HCT116 (cell line): ENCODE results near the gene S100P. TPM values are rescaled to one million over a fixed set of nuclear protein-coding genes. Genes with fewer than 3 reads are reported as not detected.

Source experiments
- ATAC-seq: fragments of 200-7000 bp; cut with Tn5 transposase; 2 replicates; pipeline ENCODE4 v1.9.1; 2020; ENCODE audit warnings: mild to moderate bottlenecking, moderate library complexity
- BruUV-seq: library from RNA; stranded (reverse); fragments of 400-500 nt; replicated peaks from 2 replicates; lab custom pipeline; 2021; lab: Mats Ljungman, UMichigan
- CTCF ChIA-PET: fragments of 300-600 bp; sonication (Branson Sonifier 250); formaldehyde crosslinking; loops from one replicate; lab custom pipeline; 2021; ENCODE audit warnings: antibody characterized with exemption; lab: Charles Lee
- POLR2A ChIA-PET: fragments of 300-600, 350-600 bp; sonication (Branson Sonifier 250); formaldehyde crosslinking; loops from one replicate; lab custom pipeline; 2021; ENCODE audit warnings: antibody characterized with exemption; lab: Charles Lee
- RAD21 ChIA-PET, 2 experiments: fragments of 300-600 bp; sonication (Branson Sonifier 250); formaldehyde crosslinking; loops; one replicate each; lab custom pipeline; 2023; ENCODE audit warnings: low total read pairs in 2 of 2; ENCODE audit not compliant: uncharacterized antibody in 2 of 2, unreplicated experiment in 2 of 2, low non-redundant PET in 1 of 2; lab: Charles Lee
- DNase-seq: peaks from one replicate; pipeline ENCODE4 v3.0.0-alpha.2; 2010; ENCODE audit warnings: low read depth, low spot score
- H2AFZ ChIP-seq: fragments of 200-600 bp; shearing (Covaris generic), sonication (generic); 2 replicates; pipeline ENCODE4 v1.6.1; 2017; ENCODE audit warnings: low read depth, mixed run types, mixed read lengths, antibody characterized with exemption, low read length; ENCODE audit not compliant: poor library complexity, severe bottlenecking
- H3K27ac ChIP-seq: 2 replicates; pipeline ENCODE4 v1.5.1; 2012; ENCODE audit warnings: low read depth, low read length
- H3K27me3 ChIP-seq: fragments of 200-600 bp; sonication (generic); 2 replicates; pipeline ENCODE4 v1.6.1; 2016; ENCODE audit warnings: mixed run types, low read length, mixed read lengths; ENCODE audit not compliant: insufficient read depth
- H3K36me3 ChIP-seq, 2 experiments: fragments of 200-500 bp in 1 of 2; fragments of 200-600 bp in 1 of 2; sonication (Bioruptor generic) in 1 of 2; sonication (generic) in 1 of 2; 2 replicates each; pipeline versions ENCODE4 v1.5.1 to v1.6.1; 2014 to 2016; ENCODE audit warnings: low read length in 2 of 2, inconsistent platforms in 1 of 2, mixed read lengths in 1 of 2, mixed run types in 1 of 2; ENCODE audit not compliant: insufficient read depth in 2 of 2, control insufficient read depth in 1 of 2
- H3K4me1 ChIP-seq, 2 experiments: fragments of 200-600 bp in 1 of 2; sonication (generic) in 1 of 2; 2 replicates each; pipeline versions ENCODE4 v1.5.1 to v1.6.1; 2012 to 2017; ENCODE audit warnings: low read length in 2 of 2, inconsistent platforms in 1 of 2, mild to moderate bottlenecking in 1 of 2, mixed read lengths in 1 of 2, mixed run types in 1 of 2, moderate library complexity in 1 of 2; ENCODE audit not compliant: insufficient read depth in 2 of 2, control insufficient read depth in 1 of 2
- H3K4me2 ChIP-seq: fragments of 200-600 bp; sonication (generic); 2 replicates; pipeline ENCODE4 v1.6.1; 2017; ENCODE audit warnings: mixed run types, low read length, mixed read lengths
- H3K4me3 ChIP-seq, 2 experiments: fragments of 200-600 bp in 1 of 2; sonication (generic) in 1 of 2; replicated peaks in 1 of 2; 2 replicates each; pipeline ENCODE4 v1.5.1; 2011 to 2016; ENCODE audit warnings: low read length in 2 of 2, control low read depth in 1 of 2, low read depth in 1 of 2, mild to moderate bottlenecking in 1 of 2, mixed read lengths in 1 of 2, mixed run types in 1 of 2
- H3K79me2 ChIP-seq: fragments of 200-600 bp; sonication (generic); 2 replicates; pipeline ENCODE4 v1.6.1; 2017; ENCODE audit warnings: mild to moderate bottlenecking, mixed run types, low read length, moderate library complexity, mixed read lengths; ENCODE audit not compliant: insufficient read depth
- H3K9ac ChIP-seq: fragments of 200-600 bp; sonication (generic); 2 replicates; pipeline ENCODE4 v1.6.1; 2016; ENCODE audit warnings: low read length, mixed read lengths
- H3K9me2 ChIP-seq: fragments of 200-600 bp; sonication (generic), shearing (Covaris generic); 2 replicates; pipeline ENCODE4 v1.6.1; 2017; ENCODE audit warnings: mixed run types, mild to moderate bottlenecking, moderate library complexity; ENCODE audit not compliant: insufficient read depth
- H3K9me3 ChIP-seq, 2 experiments: fragments of 200-500 bp in 1 of 2; fragments of 200-600 bp in 1 of 2; sonication (Bioruptor generic) in 1 of 2; sonication (generic) in 1 of 2; 2 replicates each; pipeline ENCODE4 v1.6.1; 2014 to 2017; ENCODE audit warnings: low read length in 2 of 2, mixed read lengths in 2 of 2, inconsistent platforms in 1 of 2, low read depth in 1 of 2, mild to moderate bottlenecking in 1 of 2, mixed run types in 1 of 2, moderate library complexity in 1 of 2; ENCODE audit not compliant: control insufficient read depth in 1 of 2, insufficient read depth in 1 of 2
- H4K20me1 ChIP-seq: fragments of 200-600 bp; sonication (generic), shearing (Covaris generic); 2 replicates; pipeline ENCODE4 v1.6.1; 2017; ENCODE audit warnings: mixed run types, mild to moderate bottlenecking, moderate library complexity; ENCODE audit not compliant: insufficient read depth
- CEBPB ChIP-seq: IDR thresholded peaks from 2 replicates; pipeline ENCODE4 v1.6.1; 2012; ENCODE audit warnings: low read depth
- EGR1 ChIP-seq: IDR thresholded peaks from 2 replicates; pipeline ENCODE4 v1.6.1; 2012; ENCODE audit warnings: low read depth
- ELF1 ChIP-seq: IDR thresholded peaks from 2 replicates; pipeline ENCODE4 v1.6.1; 2012; ENCODE audit warnings: low read depth, borderline replicate concordance
- EZH2 ChIP-seq: fragments of 200-600 bp; sonication (generic); IDR thresholded peaks from 2 replicates; pipeline ENCODE4 v1.6.1; 2017; ENCODE audit warnings: antibody characterized with exemption, mixed run types
- EZH2phosphoT487 ChIP-seq: fragments of 200-600 bp; IDR thresholded peaks from 2 replicates; pipeline ENCODE4 v1.6.1; 2018; ENCODE audit warnings: antibody characterized with exemption, borderline replicate concordance
- JUND ChIP-seq: IDR thresholded peaks from 2 replicates; pipeline ENCODE4 v1.6.1; 2012
- MAX ChIP-seq: IDR thresholded peaks from 2 replicates; pipeline ENCODE4 v1.6.1; 2012
- POLR2AphosphoS5 ChIP-seq: IDR thresholded peaks from 2 replicates; pipeline ENCODE4 v1.6.1; 2011; ENCODE audit warnings: mild to moderate bottlenecking, low read depth, low read length, moderate library complexity
- RAD21 ChIP-seq: IDR thresholded peaks from 2 replicates; pipeline ENCODE4 v1.6.1; 2012; ENCODE audit warnings: low read depth, mild to moderate bottlenecking
- SIN3A ChIP-seq: IDR thresholded peaks from 2 replicates; pipeline ENCODE4 v1.6.1; 2012; ENCODE audit warnings: low read depth
- TCF7L2 ChIP-seq: IDR thresholded peaks from 2 replicates; pipeline ENCODE4 v1.7.0; 2011; ENCODE audit warnings: borderline replicate concordance, inconsistent platforms; ENCODE audit not compliant: insufficient read depth, insufficient read length; ENCODE audit errors: extremely low read depth
- ZBTB33 ChIP-seq: IDR thresholded peaks from 2 replicates; pipeline ENCODE4 v1.6.1; 2011; ENCODE audit warnings: mild to moderate bottlenecking, low read length, moderate library complexity; ENCODE audit not compliant: insufficient replicate concordance; ENCODE audit errors: extremely low read depth
- ZNF274 ChIP-seq: fragments of 200-500 bp; sonication (Bioruptor generic); IDR thresholded peaks from 2 replicates; pipeline ENCODE4 v1.6.1; 2014; ENCODE audit warnings: mild to moderate bottlenecking, low read depth, low read length, inconsistent platforms
- intact Hi-C: fragments of 100-400 bp; cut with micrococcal nuclease; formaldehyde crosslinking; loops from 2 replicates; pipeline ENCODE4 v1.10.0; 2022
- total RNA-seq: library from RNA; stranded (reverse); gene quantifications from one replicate; pipeline ENCODE4 v1.2.1, GENCODE V29; 2021; ENCODE audit not compliant: unreplicated experiment
- TF ChIP-seq, protein P1 (sequence below), 3 experiments: fragments of 200-600 bp in 1 of 3; sonication (generic) in 1 of 3; IDR thresholded peaks in 2 of 3; conservative IDR thresholded peaks in 1 of 3; 2 replicates each; pipeline ENCODE4 v1.5.1; 2012 to 2017; ENCODE audit warnings: low read depth in 2 of 3, low read length in 2 of 3, antibody characterized with exemption in 1 of 3, borderline replicate concordance in 1 of 3, control low read depth in 1 of 3, mild to moderate bottlenecking in 1 of 3, mixed read lengths in 1 of 3, mixed run types in 1 of 3, moderate library complexity in 1 of 3; ENCODE audit not compliant: insufficient read depth in 1 of 3
- TF ChIP-seq, protein P2 (sequence below): IDR thresholded peaks from 2 replicates; pipeline ENCODE4 v1.6.1; 2012; ENCODE audit warnings: low read depth

Gene S100P
- total RNA-seq, 1 experiment from 2014 or later = 4.1 TPM

- ATAC-seq = no peak
- Histone ChIP-seq H3K4me2 (no peak overlapping the region), H3K79me2 (peaks cover 48% of the 10 kb centered on the region), H3K9me3 (no peaks in the 10 kb centered on the region)
- intact Hi-C loops = no loop called here
- CTCF ChIA-PET = no interaction called here
- TF ChIP-seq SIN3A = no peak
- TF ChIP-seq POLR2AphosphoS5 = no peak
- TF ChIP-seq TCF7L2 = no peak
- TF ChIP-seq, protein P1, sequence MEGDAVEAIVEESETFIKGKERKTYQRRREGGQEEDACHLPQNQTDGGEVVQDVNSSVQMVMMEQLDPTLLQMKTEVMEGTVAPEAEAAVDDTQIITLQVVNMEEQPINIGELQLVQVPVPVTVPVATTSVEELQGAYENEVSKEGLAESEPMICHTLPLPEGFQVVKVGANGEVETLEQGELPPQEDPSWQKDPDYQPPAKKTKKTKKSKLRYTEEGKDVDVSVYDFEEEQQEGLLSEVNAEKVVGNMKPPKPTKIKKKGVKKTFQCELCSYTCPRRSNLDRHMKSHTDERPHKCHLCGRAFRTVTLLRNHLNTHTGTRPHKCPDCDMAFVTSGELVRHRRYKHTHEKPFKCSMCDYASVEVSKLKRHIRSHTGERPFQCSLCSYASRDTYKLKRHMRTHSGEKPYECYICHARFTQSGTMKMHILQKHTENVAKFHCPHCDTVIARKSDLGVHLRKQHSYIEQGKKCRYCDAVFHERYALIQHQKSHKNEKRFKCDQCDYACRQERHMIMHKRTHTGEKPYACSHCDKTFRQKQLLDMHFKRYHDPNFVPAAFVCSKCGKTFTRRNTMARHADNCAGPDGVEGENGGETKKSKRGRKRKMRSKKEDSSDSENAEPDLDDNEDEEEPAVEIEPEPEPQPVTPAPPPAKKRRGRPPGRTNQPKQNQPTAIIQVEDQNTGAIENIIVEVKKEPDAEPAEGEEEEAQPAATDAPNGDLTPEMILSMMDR (IDR thresholded peaks at IDR 0.05 in 2 of 3, conservative IDR thresholded peaks at IDR 0.05 in 1 of 3; ENCODE audit: borderline replicate concordance in 1 of 3, insufficient read depth in 1 of 3, low read depth in 2 of 3, low read length in 2 of 3) = no peak
- TF ChIP-seq EGR1 = no peak
- no peak for TF ChIP-seq EZH2
- TF ChIP-seq CEBPB = no peak
- TF ChIP-seq ELF1 = no peak
- no peak for TF ChIP-seq RAD21
- no peak for TF ChIP-seq ZNF274
- TF ChIP-seq, protein P2, sequence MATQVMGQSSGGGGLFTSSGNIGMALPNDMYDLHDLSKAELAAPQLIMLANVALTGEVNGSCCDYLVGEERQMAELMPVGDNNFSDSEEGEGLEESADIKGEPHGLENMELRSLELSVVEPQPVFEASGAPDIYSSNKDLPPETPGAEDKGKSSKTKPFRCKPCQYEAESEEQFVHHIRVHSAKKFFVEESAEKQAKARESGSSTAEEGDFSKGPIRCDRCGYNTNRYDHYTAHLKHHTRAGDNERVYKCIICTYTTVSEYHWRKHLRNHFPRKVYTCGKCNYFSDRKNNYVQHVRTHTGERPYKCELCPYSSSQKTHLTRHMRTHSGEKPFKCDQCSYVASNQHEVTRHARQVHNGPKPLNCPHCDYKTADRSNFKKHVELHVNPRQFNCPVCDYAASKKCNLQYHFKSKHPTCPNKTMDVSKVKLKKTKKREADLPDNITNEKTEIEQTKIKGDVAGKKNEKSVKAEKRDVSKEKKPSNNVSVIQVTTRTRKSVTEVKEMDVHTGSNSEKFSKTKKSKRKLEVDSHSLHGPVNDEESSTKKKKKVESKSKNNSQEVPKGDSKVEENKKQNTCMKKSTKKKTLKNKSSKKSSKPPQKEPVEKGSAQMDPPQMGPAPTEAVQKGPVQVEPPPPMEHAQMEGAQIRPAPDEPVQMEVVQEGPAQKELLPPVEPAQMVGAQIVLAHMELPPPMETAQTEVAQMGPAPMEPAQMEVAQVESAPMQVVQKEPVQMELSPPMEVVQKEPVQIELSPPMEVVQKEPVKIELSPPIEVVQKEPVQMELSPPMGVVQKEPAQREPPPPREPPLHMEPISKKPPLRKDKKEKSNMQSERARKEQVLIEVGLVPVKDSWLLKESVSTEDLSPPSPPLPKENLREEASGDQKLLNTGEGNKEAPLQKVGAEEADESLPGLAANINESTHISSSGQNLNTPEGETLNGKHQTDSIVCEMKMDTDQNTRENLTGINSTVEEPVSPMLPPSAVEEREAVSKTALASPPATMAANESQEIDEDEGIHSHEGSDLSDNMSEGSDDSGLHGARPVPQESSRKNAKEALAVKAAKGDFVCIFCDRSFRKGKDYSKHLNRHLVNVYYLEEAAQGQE = no peak
- TF ChIP-seq JUND = no peak
- TF ChIP-seq MAX = no peak
- TF ChIP-seq EZH2phosphoT487 = no peak
- TF ChIP-seq ZBTB33 = no peak
- TF ChIP-seq, all 23 proteins: peak for 0
- no peak for DNase-seq
- Histone ChIP-seq H3K9ac (no peak overlapping the region), H2AFZ (no peak overlapping the region), H3K4me1 (peaks cover 11 to 32% of the 10 kb centered on the region in 2 experiments), H3K36me3 (peaks cover 3 to 14% of the 10 kb centered on the region in 2 experiments; a peak in 3 of 4 replicates), H4K20me1 (no peaks in the 10 kb centered on the region), H3K27ac (no peak overlapping the region), H3K27me3 (no peaks in the 10 kb centered on the region), H3K9me2 (no peaks in the 10 kb centered on the region), H3K4me3 (no peak overlapping the region)
- ChIA-PET POLR2A (interaction anchor here (0.9 kb wide), 1 partner anchor 16 kb away, joined by 3 read pairs; no protein-coding TSS in a partner anchor), RAD21 (no interaction called here)
- no TSS peak for BruUV-seq
Measured at GRCh38 chr4:6706173-6706572, 12.5 kb downstream of the S100P start.
